SK-N-SH treated with all-trans-retinoic acid at 6 μM for 48 hours (cell line): ENCODE measurements around the gene NDE1.

Experiments
- ARNTL ChIP-seq: fragments of 450-650 bp; formaldehyde crosslinking; IDR thresholded peaks from 2 replicates; pipeline ENCODE4 v1.5.0; 2020; ENCODE audit warnings: low read depth, mild to moderate bottlenecking, moderate library complexity, borderline replicate concordance
- CREB5 ChIP-seq: fragments of 250-450 bp; sonication (Bioruptor Pico); IDR thresholded peaks from 2 replicates; pipeline ENCODE4 v1.5.1; 2020; ENCODE audit warnings: low read depth, mild to moderate bottlenecking, moderate library complexity
- CSDC2 ChIP-seq: fragments of 250-450 bp; sonication (Bioruptor Pico); IDR thresholded peaks from 2 replicates; pipeline ENCODE4 v1.5.0; 2020; ENCODE audit warnings: mild to moderate bottlenecking, moderate library complexity
- TCF4 ChIP-seq: fragments of 250-450 bp; sonication (Bioruptor Pico); IDR thresholded peaks from 2 replicates; pipeline ENCODE4 v1.8.0; 2021; ENCODE audit warnings: mild to moderate bottlenecking, moderate library complexity, borderline replicate concordance
- TOX ChIP-seq: fragments of 250-450 bp; sonication (Bioruptor Pico); IDR thresholded peaks from 2 replicates; pipeline ENCODE4 v1.8.0; 2021; ENCODE audit warnings: mild to moderate bottlenecking, moderate library complexity, borderline replicate concordance
- ZC3H10 ChIP-seq: fragments of 250-450 bp; sonication (Bioruptor Pico); IDR thresholded peaks from 2 replicates; pipeline ENCODE4 v1.5.1; 2021; ENCODE audit warnings: mild to moderate bottlenecking, moderate library complexity
- ZFP3 ChIP-seq: fragments of 250-450 bp; sonication (Bioruptor Pico); IDR thresholded peaks from 2 replicates; pipeline ENCODE4 v1.5.0; 2020; ENCODE audit warnings: mild to moderate bottlenecking, moderate library complexity
- TF ChIP-seq, protein P1 (sequence below): fragments of 250-450 bp; sonication (Bioruptor Pico); IDR thresholded peaks from 2 replicates; pipeline ENCODE4 v1.5.0; 2020; ENCODE audit warnings: mild to moderate bottlenecking, moderate library complexity

- TF ChIP-seq, protein P1, sequence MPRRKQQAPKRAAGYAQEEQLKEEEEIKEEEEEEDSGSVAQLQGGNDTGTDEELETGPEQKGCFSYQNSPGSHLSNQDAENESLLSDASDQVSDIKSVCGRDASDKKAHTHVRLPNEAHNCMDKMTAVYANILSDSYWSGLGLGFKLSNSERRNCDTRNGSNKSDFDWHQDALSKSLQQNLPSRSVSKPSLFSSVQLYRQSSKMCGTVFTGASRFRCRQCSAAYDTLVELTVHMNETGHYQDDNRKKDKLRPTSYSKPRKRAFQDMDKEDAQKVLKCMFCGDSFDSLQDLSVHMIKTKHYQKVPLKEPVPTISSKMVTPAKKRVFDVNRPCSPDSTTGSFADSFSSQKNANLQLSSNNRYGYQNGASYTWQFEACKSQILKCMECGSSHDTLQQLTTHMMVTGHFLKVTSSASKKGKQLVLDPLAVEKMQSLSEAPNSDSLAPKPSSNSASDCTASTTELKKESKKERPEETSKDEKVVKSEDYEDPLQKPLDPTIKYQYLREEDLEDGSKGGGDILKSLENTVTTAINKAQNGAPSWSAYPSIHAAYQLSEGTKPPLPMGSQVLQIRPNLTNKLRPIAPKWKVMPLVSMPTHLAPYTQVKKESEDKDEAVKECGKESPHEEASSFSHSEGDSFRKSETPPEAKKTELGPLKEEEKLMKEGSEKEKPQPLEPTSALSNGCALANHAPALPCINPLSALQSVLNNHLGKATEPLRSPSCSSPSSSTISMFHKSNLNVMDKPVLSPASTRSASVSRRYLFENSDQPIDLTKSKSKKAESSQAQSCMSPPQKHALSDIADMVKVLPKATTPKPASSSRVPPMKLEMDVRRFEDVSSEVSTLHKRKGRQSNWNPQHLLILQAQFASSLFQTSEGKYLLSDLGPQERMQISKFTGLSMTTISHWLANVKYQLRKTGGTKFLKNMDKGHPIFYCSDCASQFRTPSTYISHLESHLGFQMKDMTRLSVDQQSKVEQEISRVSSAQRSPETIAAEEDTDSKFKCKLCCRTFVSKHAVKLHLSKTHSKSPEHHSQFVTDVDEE (CRISPR knock-in tag), result no peak
- no peak for TF ChIP-seq TOX (CRISPR knock-in tag)
- TF ChIP-seq ARNTL, result no peak
- TF ChIP-seq ZFP3 (CRISPR knock-in tag), result no peak
- no peak for TF ChIP-seq TCF4 (CRISPR knock-in tag)
- no peak for TF ChIP-seq ZC3H10 (CRISPR knock-in tag)
- no peak for TF ChIP-seq CREB5 (CRISPR knock-in tag)
- no peak for TF ChIP-seq CSDC2 (CRISPR knock-in tag)
Observed at GRCh38 chr16:15672514-15673167, 22.6 kb downstream of the NDE1 start.
